ENCODE measurements around the gene FBLN2.

The FBLN2 gene

GRCh38 chr3:13533885-13534301 is 15.0 kb upstream of the FBLN2 start:
- no peak overlapping the region for H3K4me3 ChIP-seq (ENCODE audit: low read depth, low read length)
- no peak for DNase-seq (ENCODE audit: low read depth)
- TF ChIP-seq, protein P1, sequence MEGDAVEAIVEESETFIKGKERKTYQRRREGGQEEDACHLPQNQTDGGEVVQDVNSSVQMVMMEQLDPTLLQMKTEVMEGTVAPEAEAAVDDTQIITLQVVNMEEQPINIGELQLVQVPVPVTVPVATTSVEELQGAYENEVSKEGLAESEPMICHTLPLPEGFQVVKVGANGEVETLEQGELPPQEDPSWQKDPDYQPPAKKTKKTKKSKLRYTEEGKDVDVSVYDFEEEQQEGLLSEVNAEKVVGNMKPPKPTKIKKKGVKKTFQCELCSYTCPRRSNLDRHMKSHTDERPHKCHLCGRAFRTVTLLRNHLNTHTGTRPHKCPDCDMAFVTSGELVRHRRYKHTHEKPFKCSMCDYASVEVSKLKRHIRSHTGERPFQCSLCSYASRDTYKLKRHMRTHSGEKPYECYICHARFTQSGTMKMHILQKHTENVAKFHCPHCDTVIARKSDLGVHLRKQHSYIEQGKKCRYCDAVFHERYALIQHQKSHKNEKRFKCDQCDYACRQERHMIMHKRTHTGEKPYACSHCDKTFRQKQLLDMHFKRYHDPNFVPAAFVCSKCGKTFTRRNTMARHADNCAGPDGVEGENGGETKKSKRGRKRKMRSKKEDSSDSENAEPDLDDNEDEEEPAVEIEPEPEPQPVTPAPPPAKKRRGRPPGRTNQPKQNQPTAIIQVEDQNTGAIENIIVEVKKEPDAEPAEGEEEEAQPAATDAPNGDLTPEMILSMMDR (IDR thresholded peaks at IDR 0.05; ENCODE audit: insufficient read depth, low read depth, low read length, missing control alignments): no peak

DNA sequence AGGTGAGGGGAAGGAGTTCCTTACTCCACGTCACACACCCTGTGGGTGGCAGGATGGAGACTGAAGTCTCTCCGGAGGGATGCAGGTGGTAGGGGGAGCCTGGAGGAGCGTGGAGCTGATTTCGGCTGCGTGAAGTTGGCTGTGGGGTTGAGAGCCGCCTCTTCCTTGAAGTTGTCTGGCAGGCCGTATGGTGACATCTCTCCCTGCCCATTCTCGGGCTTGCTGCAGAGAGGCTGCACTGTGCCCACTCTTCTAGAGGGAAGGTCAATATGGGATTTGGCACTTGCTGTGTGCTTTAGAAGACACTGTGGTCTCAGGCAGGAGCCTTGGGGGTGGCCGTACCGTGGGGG is 13.4 kb upstream of the FBLN2 start:
- TF ChIP-seq, protein P1 (IDR thresholded peaks at IDR 0.05; ENCODE audit: insufficient read depth, low read depth, low read length, missing control alignments): no peak
- no peak overlapping the region for H3K4me3 ChIP-seq (ENCODE audit: low read depth, low read length)
- no peak for DNase-seq (ENCODE audit: low read depth)

DNA sequence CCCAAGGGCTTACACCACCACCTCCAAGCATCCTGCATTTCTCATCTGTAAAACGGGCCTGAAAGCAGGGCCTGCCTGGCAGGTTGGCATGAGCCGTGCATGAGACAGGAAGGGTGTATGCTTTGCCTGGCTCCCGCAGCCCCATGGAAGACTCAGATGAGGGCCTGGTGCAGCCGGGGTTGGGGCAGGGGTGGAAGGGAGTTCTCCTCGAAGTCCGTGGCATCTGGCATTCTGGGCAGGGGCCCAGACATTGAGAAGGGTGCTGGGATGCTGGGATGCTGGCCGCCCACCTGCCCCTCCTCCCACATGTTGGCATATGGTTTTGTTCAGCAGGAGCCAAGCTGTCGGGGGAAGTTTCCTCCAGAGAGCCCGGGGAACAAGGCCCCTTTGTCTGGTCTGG is 13.0 kb upstream of the FBLN2 start:
- no peak overlapping the region for H3K4me3 ChIP-seq (ENCODE audit: low read depth, low read length)
- DNase-seq (ENCODE audit: low read depth): no peak
- TF ChIP-seq, protein P1 (IDR thresholded peaks at IDR 0.05; ENCODE audit: insufficient read depth, low read depth, low read length, missing control alignments): no peak

DNA sequence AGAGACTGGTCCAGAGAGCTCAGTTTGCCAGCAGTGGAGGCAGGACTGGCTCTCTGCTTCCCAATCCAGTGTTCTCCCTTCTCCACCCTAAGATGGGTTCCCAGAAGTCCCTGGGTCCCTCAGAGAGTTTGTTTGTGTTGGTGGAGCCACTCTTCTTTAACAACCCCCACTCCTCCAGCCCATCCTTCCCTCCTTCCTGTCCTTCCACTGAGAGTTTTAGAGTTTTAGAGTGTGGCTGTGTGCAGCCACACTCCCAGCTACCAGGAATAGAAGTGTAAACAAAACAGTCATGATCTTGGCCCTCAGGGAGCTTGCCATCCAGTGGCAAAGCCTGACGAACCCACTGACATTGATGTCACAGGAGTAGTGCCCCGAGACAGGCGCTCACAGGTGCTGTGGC is 12.5 kb upstream of the FBLN2 start:
- no peak for DNase-seq (ENCODE audit: low read depth)
- TF ChIP-seq, protein P1 (IDR thresholded peaks at IDR 0.05; ENCODE audit: insufficient read depth, low read depth, low read length, missing control alignments): no peak
- no peak overlapping the region for H3K4me3 ChIP-seq (ENCODE audit: low read depth, low read length)

DNA sequence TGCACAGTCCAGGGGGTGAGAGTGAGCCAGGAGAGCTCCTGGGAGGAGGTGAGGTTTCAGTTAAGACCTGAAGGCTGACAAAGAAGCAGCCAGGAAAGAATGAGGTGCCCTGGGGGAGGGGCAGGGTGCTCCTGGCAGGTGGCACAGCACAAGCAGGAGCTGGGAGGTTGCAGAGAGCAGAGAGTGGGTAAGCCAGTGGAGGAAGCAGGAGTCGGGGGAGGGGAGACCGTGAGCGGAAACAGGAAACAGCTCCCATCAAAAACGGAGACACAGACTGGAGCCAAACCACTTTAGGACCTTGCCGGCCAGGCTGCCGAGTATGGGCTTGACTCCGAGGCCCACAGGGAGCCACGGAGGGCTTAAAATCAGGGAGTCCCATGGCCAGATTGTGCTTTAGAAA is 12.1 kb upstream of the FBLN2 start:
- DNase-seq (ENCODE audit: low read depth): no peak
- TF ChIP-seq, protein P1 (IDR thresholded peaks at IDR 0.05; ENCODE audit: insufficient read depth, low read depth, low read length, missing control alignments): no peak
- H3K4me3 ChIP-seq (ENCODE audit: low read depth, low read length): no peak overlapping the region

DNA sequence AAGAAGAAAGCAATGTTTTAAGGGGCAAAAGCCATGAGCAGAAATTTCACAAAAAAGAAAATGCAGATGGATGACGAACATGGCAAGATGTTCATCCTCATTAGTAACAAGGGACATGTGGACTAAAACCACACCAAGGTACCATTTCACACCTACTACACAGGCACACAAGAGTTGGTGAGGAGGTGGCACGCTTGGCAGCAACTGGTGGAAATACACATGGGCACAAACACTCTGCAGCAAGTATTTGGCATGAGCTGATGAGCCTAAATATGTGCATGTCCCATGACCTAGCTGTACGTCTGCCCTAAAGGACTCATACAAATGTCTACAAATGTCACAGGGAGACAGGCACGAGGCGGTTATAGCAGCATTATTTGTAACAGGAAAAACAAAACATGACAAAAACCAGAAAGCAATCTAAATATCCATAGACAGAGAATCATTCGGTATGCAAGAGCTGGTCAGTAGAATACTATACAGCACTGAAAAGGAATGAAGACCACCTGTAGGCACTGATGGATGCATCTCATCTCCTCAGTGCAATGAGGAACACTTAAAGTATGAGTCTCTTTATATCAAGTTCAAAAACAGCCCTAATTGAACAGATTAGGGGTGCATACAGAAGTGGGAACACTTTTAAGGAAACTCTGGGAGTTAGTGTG is 11.5 kb upstream of the FBLN2 start:
- no peak overlapping the region for H3K4me3 ChIP-seq (ENCODE audit: low read depth, low read length)
- TF ChIP-seq, protein P1 (IDR thresholded peaks at IDR 0.05; ENCODE audit: insufficient read depth, low read depth, low read length, missing control alignments): no peak
- no peak for DNase-seq (ENCODE audit: low read depth)

- no peak for DNase-seq (ENCODE audit: low read depth)
- TF ChIP-seq, protein P1 (IDR thresholded peaks at IDR 0.05; ENCODE audit: insufficient read depth, low read depth, low read length, missing control alignments): no peak
- H3K4me3 ChIP-seq (ENCODE audit: low read depth, low read length): no peak overlapping the region
These were observed 11.0 kb upstream of the FBLN2 start for GRCh38 chr3:13537909-13538296.
